GM12875 (cell line): ENCODE measurements around the gene DNAJB8.

Source experiments
- H3K4me3 ChIP-seq: one replicate; pipeline ENCODE4 v1.5.1; 2011; ENCODE audit warnings: low read depth, low read length, control low read depth
- TF ChIP-seq, protein P1 (sequence below): IDR thresholded peaks from 2 replicates; pipeline ENCODE4 v1.5.1; 2011; ENCODE audit warnings: low read depth, mild to moderate bottlenecking, control low read depth, inconsistent platforms, low read length, moderate library complexity, borderline replicate concordance; ENCODE audit not compliant: insufficient read depth

The DNAJB8 gene

DNA sequence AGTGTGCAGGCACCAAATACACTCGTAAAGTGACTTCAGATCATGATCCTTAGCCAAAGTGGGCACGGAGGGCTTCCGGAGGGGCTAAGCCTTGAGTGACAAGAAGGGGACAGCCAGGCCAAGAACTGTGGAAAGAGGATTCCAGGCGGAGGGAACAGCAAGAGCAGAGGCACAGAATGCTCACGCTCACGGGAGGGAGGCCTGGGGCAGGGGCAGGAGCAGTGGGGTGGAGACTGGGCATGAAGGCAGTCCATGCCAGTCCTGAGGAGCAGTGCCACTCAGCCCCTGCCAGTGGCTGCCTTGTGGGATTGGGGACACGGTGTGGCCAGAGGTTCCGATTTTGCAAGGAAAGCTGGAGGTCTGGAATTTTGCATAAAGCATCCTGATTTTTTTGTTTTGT, 36.0 kb downstream of the DNAJB8 start:
- TF ChIP-seq, protein P1, sequence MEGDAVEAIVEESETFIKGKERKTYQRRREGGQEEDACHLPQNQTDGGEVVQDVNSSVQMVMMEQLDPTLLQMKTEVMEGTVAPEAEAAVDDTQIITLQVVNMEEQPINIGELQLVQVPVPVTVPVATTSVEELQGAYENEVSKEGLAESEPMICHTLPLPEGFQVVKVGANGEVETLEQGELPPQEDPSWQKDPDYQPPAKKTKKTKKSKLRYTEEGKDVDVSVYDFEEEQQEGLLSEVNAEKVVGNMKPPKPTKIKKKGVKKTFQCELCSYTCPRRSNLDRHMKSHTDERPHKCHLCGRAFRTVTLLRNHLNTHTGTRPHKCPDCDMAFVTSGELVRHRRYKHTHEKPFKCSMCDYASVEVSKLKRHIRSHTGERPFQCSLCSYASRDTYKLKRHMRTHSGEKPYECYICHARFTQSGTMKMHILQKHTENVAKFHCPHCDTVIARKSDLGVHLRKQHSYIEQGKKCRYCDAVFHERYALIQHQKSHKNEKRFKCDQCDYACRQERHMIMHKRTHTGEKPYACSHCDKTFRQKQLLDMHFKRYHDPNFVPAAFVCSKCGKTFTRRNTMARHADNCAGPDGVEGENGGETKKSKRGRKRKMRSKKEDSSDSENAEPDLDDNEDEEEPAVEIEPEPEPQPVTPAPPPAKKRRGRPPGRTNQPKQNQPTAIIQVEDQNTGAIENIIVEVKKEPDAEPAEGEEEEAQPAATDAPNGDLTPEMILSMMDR = no peak
- H3K4me3 ChIP-seq = no peak overlapping the region

DNA sequence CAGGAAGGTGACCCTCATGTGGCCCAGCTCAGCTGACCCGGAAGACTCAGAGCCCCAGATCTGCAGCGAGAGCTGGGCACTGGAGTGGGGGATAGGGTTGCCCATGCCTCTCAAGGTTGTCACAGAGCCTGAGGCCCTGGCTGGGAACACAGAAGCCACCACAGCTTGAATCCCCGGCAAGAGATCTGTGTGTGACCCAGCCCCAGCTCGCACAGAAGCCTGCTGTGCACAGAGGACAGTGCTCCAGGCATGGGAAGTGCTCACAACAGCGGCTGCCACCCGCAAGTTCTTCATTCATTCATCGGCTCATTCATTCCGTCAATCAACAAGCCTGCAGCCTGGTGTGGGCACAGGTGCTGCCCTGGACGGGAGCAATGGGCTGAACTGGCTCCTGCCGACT, 36.4 kb downstream of the DNAJB8 start:
- no peak overlapping the region for H3K4me3 ChIP-seq
- TF ChIP-seq, protein P1 = no peak

DNA sequence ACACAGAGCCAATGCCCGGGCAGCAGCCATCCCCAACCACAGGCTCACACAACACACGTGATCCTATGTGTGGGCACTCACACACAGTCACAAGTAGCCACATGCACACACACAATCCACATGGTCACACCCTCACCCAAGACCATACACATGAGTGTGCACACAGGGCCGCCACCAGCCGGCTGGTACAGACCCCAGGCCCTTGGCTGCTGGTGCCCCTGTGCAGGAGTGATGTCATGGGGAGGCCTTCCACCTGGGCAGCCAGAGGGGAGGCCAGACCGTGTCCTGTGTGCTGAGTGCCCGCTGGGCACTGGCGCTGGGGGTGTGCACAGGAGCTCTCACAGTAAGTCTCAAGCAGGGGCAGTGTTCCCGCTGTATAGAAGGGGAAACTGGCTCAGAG, 36.9 kb downstream of the DNAJB8 start:
- TF ChIP-seq, protein P1 = no peak

DNA sequence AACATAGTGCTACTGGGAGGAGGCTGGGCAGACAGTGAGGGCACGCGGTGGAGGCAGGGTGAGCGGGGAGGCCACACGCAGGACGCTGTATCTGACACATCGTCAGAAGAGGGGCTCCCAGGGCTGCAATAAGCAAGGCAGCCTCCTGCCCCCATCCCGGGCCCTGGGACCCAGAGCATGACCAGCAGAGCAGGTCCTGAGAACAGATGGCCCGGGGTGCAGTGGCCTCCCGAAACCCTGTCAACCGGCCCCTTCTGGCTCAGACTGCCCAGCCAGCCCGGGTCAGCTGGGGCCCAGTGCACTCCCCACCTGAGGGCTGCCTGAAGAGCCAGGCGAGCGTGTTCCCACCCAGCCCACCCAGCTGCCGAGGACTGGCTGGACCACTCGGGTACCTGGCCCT, 37.4 kb downstream of the DNAJB8 start:
- no peak overlapping the region for H3K4me3 ChIP-seq
- TF ChIP-seq, protein P1 = no peak

More for the DNA sequence above, 36.9 kb downstream of the DNAJB8 start:
- no peak overlapping the region for H3K4me3 ChIP-seq

DNA sequence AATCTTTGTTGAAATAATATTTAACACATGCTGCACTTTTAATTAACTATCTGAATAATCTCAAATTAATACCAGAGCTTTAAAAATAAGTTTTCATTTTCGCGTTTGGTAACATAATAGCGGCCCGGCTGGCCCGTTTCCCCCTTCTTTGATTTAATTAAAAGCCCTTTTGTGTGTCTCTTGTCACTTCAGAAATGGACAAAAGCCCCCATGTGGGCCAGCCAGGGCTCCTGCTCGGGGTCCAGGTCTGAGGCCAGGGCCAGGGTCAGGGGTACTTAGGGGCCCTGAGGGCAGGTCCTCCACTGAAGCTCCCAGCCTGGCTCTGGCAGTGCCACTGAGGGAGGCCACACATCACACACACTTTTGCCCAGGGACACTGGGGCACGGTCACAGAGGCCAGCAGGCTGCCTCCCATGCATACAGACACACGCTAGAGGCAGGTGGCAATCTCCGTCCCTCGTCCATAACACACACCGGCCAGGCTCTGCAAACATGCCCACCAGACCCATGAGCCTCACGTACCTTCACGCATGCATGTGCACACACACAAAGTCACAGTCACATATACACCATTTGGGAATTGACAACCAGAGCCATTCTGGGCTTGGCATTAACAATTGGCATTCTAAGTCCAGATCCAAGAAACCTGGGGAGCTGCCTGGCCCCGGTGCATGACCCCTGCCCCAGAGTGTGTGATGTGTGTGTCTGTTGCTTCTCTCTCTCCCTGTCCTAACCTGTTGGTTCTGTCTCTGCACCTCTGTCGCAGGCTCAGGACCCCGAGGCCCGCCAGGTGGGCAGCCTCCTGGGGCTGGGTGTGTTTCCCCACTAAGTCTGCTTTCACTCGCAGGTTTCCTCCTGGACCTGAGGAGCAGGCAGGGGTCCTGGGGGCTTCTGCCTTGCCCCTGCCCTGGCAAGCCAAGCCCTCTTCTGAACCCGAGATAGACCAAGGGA, 38.5 kb downstream of the DNAJB8 start:
- TF ChIP-seq, protein P1 = no peak
- H3K4me3 ChIP-seq = no peak overlapping the region

DNA sequence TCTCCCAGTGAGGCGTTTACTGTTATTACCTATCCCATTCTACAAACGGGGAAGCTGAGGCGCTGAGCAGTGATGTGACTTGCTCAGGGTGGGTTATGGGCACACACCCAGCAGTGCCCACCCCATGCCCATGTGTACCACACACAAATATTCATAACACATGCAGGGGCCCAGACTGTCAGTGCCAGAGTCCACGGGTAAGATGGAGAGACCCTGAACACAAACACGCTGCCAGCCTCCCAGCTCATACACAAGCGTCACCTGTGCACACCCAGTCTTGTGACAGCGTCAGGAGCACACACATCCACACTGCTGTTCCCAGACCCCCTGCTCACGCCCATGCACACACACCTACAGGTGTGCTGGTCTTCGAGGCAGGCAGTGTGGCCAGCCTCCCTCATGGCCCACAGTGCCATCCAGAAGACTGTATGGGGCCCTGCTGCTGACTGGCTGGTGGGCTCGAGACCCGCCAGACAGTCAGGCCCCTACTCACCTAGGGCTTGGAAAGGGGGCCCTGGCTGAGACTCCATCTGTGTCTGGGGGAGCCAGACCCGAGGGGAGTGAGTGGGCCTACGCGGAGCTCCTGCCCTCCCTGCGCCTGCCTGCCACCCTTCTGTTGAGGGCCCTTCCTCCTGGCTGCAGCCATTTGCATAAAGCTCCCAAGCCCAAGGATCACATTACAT, 39.4 kb downstream of the DNAJB8 start:
- TF ChIP-seq, protein P1 = no peak
- H3K4me3 ChIP-seq = no peak overlapping the region
